Ovary (tissue), 9 donors: Measurements from ENCODE around the gene GRK1. TPM values are rescaled to one million over a fixed set of nuclear protein-coding genes. Genes with fewer than 3 reads are reported as not detected.

Experiments
- DNase-seq, 5 donors: peaks; one replicate each; pipeline ENCODE4 v3.0.0-alpha.2; 2019 to 2020
- H3K27ac ChIP-seq, 2 donors: fragments of 200-600 bp; one replicate each; pipeline versions ENCODE4 v1.5.1 to v1.8.0; 2019 to 2022
- H3K27me3 ChIP-seq: fragments of 200-600 bp; one replicate; pipeline ENCODE4 v1.8.0; 2022
- H3K36me3 ChIP-seq: fragments of 200-600 bp; sonication (generic); one replicate; pipeline ENCODE4 v1.5.1; 2019
- H3K4me1 ChIP-seq: one replicate; pipeline ENCODE4 v1.8.1; 2013; ENCODE audit warnings: mild to moderate bottlenecking, moderate library complexity; ENCODE audit not compliant: insufficient read depth
- H3K4me3 ChIP-seq: fragments of 200-600 bp; sonication (generic); one replicate; pipeline ENCODE4 v1.5.1; 2017
- H3K9me3 ChIP-seq, 2 donors: fragments of 200-600 bp in 1 of 2; sonication (generic) in 1 of 2; one replicate each; pipeline versions ENCODE4 v1.5.1 to v1.8.1; 2013 to 2019; ENCODE audit warnings: mild to moderate bottlenecking in 1 of 2, moderate library complexity in 1 of 2
- EP300 ChIP-seq: sonication (generic); formaldehyde crosslinking; IDR thresholded peaks from one replicate; pipeline ENCODE4 v1.6.1; 2017; ENCODE audit warnings: antibody characterized with exemption
- POLR2A ChIP-seq: fragments of 450-650 bp; IDR thresholded peaks from one replicate; pipeline ENCODE4 v1.6.1; 2017; ENCODE audit warnings: antibody characterized with exemption, mild to moderate bottlenecking, moderate library complexity
- WGBS, 3 donors: extraction: QIAGEN DNeasy Blood & Tissue Kit in 1 of 3; methylation state at CpG; one replicate each; pipeline versions ENCODE4 v1.1.5 to v1.1.7; 2013 to 2017; 5-methylcytosine and 5-hydroxymethylcytosine counted together
- intact Hi-C, 4 donors: fragments of 100-400 bp; cut with DNase I; formaldehyde crosslinking; loops; one replicate each; pipeline versions ENCODE4 v1.11.0 to v1.15.1; 2022 to 2023
- polyA plus RNA-seq, 2 donors: library from polyadenylated mRNA; stranded (reverse); fragments of 200-250 nt in 1 of 2; fragments of 350-450 nt in 1 of 2; fragmentation: Illumina TruSeq in 1 of 2; extraction: RNeasy Lipid Tissue Mini Kit (QIAGEN cat#74804) in 1 of 2; gene quantifications; one replicate each; pipeline ENCODE4 v1.2.3, GENCODE V29; 2013 to 2014
- total RNA-seq, 7 donors: library from RNA; depleted of rRNA in 2 of 7; stranded (reverse); fragments of >200 nt in 2 of 7; fragmentation: NEBNext Ultra II Directional in 3 of 7; extraction: Animal tissue kit (Norgen Biotek cat#: 25700) in 3 of 7; gene quantifications; one replicate each; pipeline versions ENCODE4 v1.1.0 to v1.2.4, GENCODE V29; 2016 to 2023
- TF ChIP-seq, protein P1 (sequence below), 3 donors: fragments of 450-650 bp in 2 of 3; fragments of 200-600 bp in 1 of 3; IDR thresholded peaks; one replicate each; pipeline versions ENCODE4 v1.5.1 to v1.8.0; 2016 to 2022; ENCODE audit warnings: antibody characterized with exemption in 3 of 3, mild to moderate bottlenecking in 1 of 3
- donor health status: DM: no; HTN: no; CAD: no; lungs with moderate emphysema.
- donor health status: DM: no; HTN: no; CAD: no.
- donor health status: Bipolar disorder and iron deficiency.
- donor health status: DM: yes; HTN: yes; CAD: no.
- donor health status: DM: no; HTN: no; CAD: no.
- donor health status: DM: yes; HTN: yes; CAD: no.

The GRK1 gene
- total and polyA plus RNA-seq, 9 donors = 0.02 to 0.10 (median 0.07) TPM; not detected in 6

DNA sequence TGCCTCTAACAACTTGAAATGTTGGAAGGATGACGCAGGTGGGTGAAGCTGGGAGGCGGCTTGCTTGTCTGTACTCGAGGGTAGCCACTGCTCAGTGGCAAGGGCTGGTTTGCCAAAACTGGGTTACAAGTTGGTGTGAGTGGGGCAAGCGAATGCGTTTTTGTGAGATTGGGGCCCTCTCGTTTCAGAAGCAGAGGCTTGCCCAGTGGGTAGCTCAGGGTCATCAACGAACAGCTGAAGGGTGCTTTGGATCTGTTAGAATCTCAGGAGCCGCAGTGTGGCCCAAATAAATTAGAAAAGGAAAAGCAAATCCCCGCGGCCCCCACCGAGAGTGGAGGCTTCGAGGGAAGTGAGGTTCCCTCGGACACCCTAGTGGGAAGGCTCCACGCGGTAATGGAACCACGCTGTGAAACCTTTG lies 16.3 kb upstream of the GRK1 start:
- DNase-seq = peak in 2 of 5 donors; percentile 1 to 7
- 76 to 89% (median 86%) methylated on average over 16 of the region's 16 CpGs for WGBS, 3 donors
- Histone ChIP-seq H3K4me3 (no peak overlapping the region), H3K36me3 (no peaks in the 10 kb centered on the region), H3K4me1 (peaks cover 12% of the 10 kb centered on the region), H3K9me3 (no peaks in the 10 kb centered on the region), H3K27me3 (no peaks in the 10 kb centered on the region), H3K27ac (no peak overlapping the region)
- TF ChIP-seq EP300 = no peak
- TF ChIP-seq, protein P1, sequence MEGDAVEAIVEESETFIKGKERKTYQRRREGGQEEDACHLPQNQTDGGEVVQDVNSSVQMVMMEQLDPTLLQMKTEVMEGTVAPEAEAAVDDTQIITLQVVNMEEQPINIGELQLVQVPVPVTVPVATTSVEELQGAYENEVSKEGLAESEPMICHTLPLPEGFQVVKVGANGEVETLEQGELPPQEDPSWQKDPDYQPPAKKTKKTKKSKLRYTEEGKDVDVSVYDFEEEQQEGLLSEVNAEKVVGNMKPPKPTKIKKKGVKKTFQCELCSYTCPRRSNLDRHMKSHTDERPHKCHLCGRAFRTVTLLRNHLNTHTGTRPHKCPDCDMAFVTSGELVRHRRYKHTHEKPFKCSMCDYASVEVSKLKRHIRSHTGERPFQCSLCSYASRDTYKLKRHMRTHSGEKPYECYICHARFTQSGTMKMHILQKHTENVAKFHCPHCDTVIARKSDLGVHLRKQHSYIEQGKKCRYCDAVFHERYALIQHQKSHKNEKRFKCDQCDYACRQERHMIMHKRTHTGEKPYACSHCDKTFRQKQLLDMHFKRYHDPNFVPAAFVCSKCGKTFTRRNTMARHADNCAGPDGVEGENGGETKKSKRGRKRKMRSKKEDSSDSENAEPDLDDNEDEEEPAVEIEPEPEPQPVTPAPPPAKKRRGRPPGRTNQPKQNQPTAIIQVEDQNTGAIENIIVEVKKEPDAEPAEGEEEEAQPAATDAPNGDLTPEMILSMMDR (IDR thresholded peaks at IDR 0.05) = no peak
- no peak for TF ChIP-seq POLR2A
- intact Hi-C loops = no loop called here

DNA sequence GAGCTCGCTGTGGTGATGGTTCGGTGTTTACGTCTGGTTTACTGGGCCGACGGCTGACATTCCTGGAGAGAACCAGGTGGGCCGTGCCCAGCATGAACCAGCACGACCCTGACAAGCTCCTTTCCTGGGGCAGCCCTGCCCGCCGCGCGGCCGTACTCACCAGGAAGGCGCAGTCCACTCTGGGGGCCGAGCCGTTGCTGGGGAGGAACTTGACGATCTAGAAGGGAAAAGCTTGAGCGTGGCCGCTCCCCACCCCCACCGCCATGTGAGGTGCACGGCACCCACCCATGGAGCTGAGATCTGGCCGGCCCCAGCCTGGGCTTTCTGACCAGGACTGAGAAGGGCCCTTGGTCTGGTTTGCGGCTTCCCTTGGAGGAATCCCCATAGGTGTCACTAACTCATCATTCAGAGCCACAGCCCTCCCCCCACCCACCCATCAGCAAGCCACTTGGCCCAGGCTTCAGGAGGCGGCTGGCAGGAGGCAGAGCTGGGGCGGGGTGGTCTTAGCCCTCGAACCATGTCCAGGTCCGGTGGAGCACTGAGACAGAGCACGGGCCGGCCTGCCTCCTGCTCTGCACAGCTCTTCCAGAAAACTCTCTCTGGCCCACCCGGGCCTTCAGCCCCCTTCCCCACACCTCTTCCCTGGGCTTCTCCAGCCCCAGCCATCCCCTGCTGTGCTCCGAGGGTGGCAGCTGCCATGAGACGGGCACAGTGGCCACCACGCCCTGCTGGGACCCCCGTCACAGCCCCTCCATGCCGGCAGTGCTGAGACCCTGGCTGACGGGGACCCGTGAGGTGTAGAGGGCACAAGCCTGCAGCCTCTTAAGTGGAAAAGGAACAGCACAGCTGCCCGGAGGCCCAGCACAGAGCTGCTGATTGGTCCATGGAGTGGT lies 15.3 kb upstream of the GRK1 start:
- DNase-seq = peak in 3 of 5 donors; percentile 6 to 24 (median 9)
- Histone ChIP-seq H3K27me3 (no peaks in the 10 kb centered on the region), H3K4me3 (no peak overlapping the region), H3K9me3 (no peaks in the 10 kb centered on the region), H3K36me3 (no peaks in the 10 kb centered on the region), H3K27ac (no peak overlapping the region), H3K4me1 (peaks cover 12% of the 10 kb centered on the region)
- no peak for TF ChIP-seq POLR2A
- no peak for TF ChIP-seq EP300
- TF ChIP-seq, protein P1 (IDR thresholded peaks at IDR 0.05) = no peak
- intact Hi-C loops = no loop called here
- 87 to 89% (median 89%) methylated on average over 34 to 37 of the region's 37 CpGs for WGBS, 3 donors

- Histone ChIP-seq H3K36me3 (no peaks in the 10 kb centered on the region), H3K27me3 (no peaks in the 10 kb centered on the region), H3K4me1 (peaks cover 5% of the 10 kb centered on the region), H3K27ac (no peak overlapping the region), H3K9me3 (no peaks in the 10 kb centered on the region), H3K4me3 (no peak overlapping the region)
- peak in 3 of 5 donors; percentile 3 to 19 (median 5) for DNase-seq
- intact Hi-C loops = no loop called here
- TF ChIP-seq EP300 (no peak), POLR2A (no peak)
- TF ChIP-seq, protein P1 (IDR thresholded peaks at IDR 0.05) = no peak
- WGBS, 3 donors = 89 to 91% (median 91%) methylated on average over 24 of the region's 24 CpGs
Measured at GRCh38 chr13:113652404-113653263, 14.4 kb upstream of the GRK1 start.
